Astrocyte of the spinal cord (primary cell): ENCODE data around the gene DOCK3.
"Not testable (repeated sequence)": the region's sequence is repeated elsewhere in the genome, so short reads cannot be mapped to it uniquely, and the experiment has no call there.

Experiments used
- DNase-seq: peaks from one replicate; pipeline ENCODE4 v3.0.0; 2011; ENCODE audit warnings: low read depth, low spot score
- H3K4me3 ChIP-seq: 2 replicates; pipeline ENCODE4 v1.5.1; 2011; ENCODE audit warnings: low read depth, mild to moderate bottlenecking, low read length, moderate library complexity
- CTCF ChIP-seq: IDR thresholded peaks from 2 replicates; pipeline ENCODE4 v1.5.1; 2012; ENCODE audit warnings: low read depth, mild to moderate bottlenecking, low read length, inconsistent platforms
- in situ Hi-C: cut with HindIII; loops from 2 replicates; pipeline ENCODE4 v1.10.0; 2017; ENCODE audit warnings: low sequenced_read_pairs

DOCK3 gene

GRCh38 chr3:50673931-50674330 is 796 bp upstream of the DOCK3 start:
- DNase-seq, result no peak
- in situ Hi-C loops, result no loop called here
- no peak for TF ChIP-seq CTCF
- no peak overlapping the region for H3K4me3 ChIP-seq

- peak; percentile 21 for TF ChIP-seq CTCF
- in situ Hi-C loops, result no loop called here
- DNase-seq, result no peak
Observed at GRCh38 chr3:50675179-50676030, 678 bp downstream of the DOCK3 start.

GRCh38 chr3:50676031-50676705 is 1.4 kb downstream of the DOCK3 start:
- no peak for DNase-seq
- in situ Hi-C loops, result no loop called here
- no peak for TF ChIP-seq CTCF
- H3K4me3 ChIP-seq, result no peak overlapping the region

More at GRCh38 chr3:50675179-50676030, 678 bp downstream of the DOCK3 start:
- peak overlapping the region; percentile 15 for H3K4me3 ChIP-seq

GRCh38 chr3:50687127-50687751 is 12.5 kb downstream of the DOCK3 start:
- no peak for DNase-seq
- in situ Hi-C loops, result no loop called here
- no peak overlapping the region for H3K4me3 ChIP-seq
- no peak for TF ChIP-seq CTCF

- H3K4me3 ChIP-seq, result no peak overlapping the region
- no peak for TF ChIP-seq CTCF
- in situ Hi-C loops, result no loop called here
- no peak for DNase-seq
Observed at GRCh38 chr3:50687916-50688315, 13.2 kb downstream of the DOCK3 start.

GRCh38 chr3:50688602-50689001 is 13.9 kb downstream of the DOCK3 start:
- H3K4me3 ChIP-seq, DNase-seq, in situ Hi-C loops: not testable (repeated sequence)
